Stimulated activated CD8-positive, alpha-beta memory T cell treated with anti-CD3 and anti-CD28 coated beads, Interleukin-4, amount 100 ng/mL, for 4 hours (primary cell): ENCODE data around the gene WDR74.
"Not testable (repeated sequence)": the region's sequence is repeated elsewhere in the genome, so short reads cannot be mapped to it uniquely, and the experiment has no call there.

Source experiments
- DNase-seq, 2 donors: peaks; one replicate each; pipeline ENCODE4 v3.0.0-alpha.2; 2020; ENCODE audit warnings: low read depth in 2 of 2, low spot score in 1 of 2

Gene WDR74

GRCh38 chr11:62842171-62842741 lies 2.9 kb upstream of the WDR74 start:
- DNase-seq = no peak

GRCh38 chr11:62841361-62842170 lies 2.2 kb upstream of the WDR74 start:
- peak; percentile 62 to 65 for DNase-seq

GRCh38 chr11:62840721-62841360 lies 1.5 kb upstream of the WDR74 start:
- peak; percentile 57 to 64 for DNase-seq

- no peak for DNase-seq
These were observed 4.1 kb downstream of the WDR74 start for GRCh38 chr11:62835336-62835735.

- no peak for DNase-seq
These were observed 6.8 kb downstream of the WDR74 start, which contains the start of gene TEX54 for GRCh38 chr11:62832336-62833234. Gene TEX54 (minus strand): TSS chr11:62832841.

GRCh38 chr11:62831520-62832335 lies 7.7 kb downstream of the WDR74 start, which contains the start of gene STX5:
Gene STX5 (minus strand): TSS chr11:62832051. CDS start chr11:62831243, 808 bp downstream.
- DNase-seq = peak; percentile 99 to 100

GRCh38 chr11:62830904-62831519 lies 8.4 kb downstream of the WDR74 start:
- DNase-seq = no peak

- not testable (repeated sequence) for DNase-seq
These were observed 11.3 kb downstream of the WDR74 start for GRCh38 chr11:62828130-62828529.

- no peak for DNase-seq
These were observed 15.7 kb downstream of the WDR74 start for GRCh38 chr11:62823677-62824076.

- DNase-seq = no peak
These were observed 22.3 kb downstream of the WDR74 start for GRCh38 chr11:62817129-62817528.

- no peak for DNase-seq
These were observed 22.8 kb downstream of the WDR74 start for GRCh38 chr11:62816557-62816956.

GRCh38 chr11:62811659-62812058 lies 27.7 kb downstream of the WDR74 start:
- no peak for DNase-seq

- DNase-seq = no peak
These were observed 28.6 kb downstream of the WDR74 start for GRCh38 chr11:62810748-62811147.

- no peak for DNase-seq
These were observed 32.7 kb downstream of the WDR74 start for GRCh38 chr11:62806611-62807121.

GRCh38 chr11:62805961-62806441 lies 33.4 kb downstream of the WDR74 start:
- no peak for DNase-seq

- peak; percentile 88 to 89 for DNase-seq
These were observed 34.1 kb downstream of the WDR74 start, which contains the start of gene NXF1 for GRCh38 chr11:62805076-62805892. Gene NXF1 (minus strand): TSS chr11:62805440. CDS start chr11:62805356, 84 bp downstream.

- no peak for DNase-seq
These were observed 34.9 kb downstream of the WDR74 start for GRCh38 chr11:62804310-62805075.

GRCh38 chr11:62801071-62801470 lies 38.3 kb downstream of the WDR74 start:
- no peak for DNase-seq
